ENCODE results near the gene EDNRA.

Gene EDNRA

DNA sequence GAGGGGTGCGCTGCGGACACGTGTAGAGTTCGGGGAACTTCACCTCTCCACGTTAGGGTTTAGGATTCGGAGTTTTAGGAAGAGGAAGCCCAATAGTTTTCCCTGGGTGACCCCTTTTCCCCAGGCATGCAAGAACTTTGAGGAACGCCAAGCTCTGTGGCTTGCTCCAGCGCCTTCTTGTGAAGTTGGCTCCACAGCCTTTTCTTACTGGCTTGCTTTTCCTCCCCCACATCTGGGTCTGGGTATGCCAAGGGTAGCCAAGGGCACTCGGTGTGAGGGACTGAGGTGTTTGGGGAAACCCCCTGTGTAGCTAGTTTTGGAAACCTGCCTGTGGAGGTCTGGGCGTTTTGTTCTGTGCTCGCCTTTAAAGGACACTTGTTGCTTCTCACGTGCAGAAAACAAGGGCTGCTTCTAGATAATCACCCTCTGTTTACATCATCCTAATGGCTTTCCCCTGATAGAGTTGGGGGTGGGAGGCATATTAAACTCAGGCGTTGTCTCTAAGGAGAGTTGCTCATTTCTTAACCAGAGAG, 746 bp downstream of the EDNRA start:
- Histone ChIP-seq H3K36me3 (ENCODE audit: insufficient read depth) (no peaks in the 10 kb centered on the region), H3K27ac (no peak overlapping the region), H3K4me2 (no peak overlapping the region), H3K79me2 (ENCODE audit: insufficient read depth, low read depth) (no peaks in the 10 kb centered on the region), H4K20me1 (ENCODE audit: insufficient read depth) (no peaks in the 10 kb centered on the region), H3K27me3 (ENCODE audit: insufficient read depth, low read depth) (no peaks in the 10 kb centered on the region), H3K4me1 (ENCODE audit: low read depth, poor library complexity, severe bottlenecking) (peaks cover 22% of the 10 kb centered on the region), H3K9ac (no peak overlapping the region), H3K4me3 (IDR thresholded peaks at IDR 0.05; ENCODE audit: insufficient read depth, low read depth, low read length) (no peak overlapping the region), H2AFZ (ENCODE audit: low read depth) (no peak overlapping the region)
- TF ChIP-seq, protein P1, sequence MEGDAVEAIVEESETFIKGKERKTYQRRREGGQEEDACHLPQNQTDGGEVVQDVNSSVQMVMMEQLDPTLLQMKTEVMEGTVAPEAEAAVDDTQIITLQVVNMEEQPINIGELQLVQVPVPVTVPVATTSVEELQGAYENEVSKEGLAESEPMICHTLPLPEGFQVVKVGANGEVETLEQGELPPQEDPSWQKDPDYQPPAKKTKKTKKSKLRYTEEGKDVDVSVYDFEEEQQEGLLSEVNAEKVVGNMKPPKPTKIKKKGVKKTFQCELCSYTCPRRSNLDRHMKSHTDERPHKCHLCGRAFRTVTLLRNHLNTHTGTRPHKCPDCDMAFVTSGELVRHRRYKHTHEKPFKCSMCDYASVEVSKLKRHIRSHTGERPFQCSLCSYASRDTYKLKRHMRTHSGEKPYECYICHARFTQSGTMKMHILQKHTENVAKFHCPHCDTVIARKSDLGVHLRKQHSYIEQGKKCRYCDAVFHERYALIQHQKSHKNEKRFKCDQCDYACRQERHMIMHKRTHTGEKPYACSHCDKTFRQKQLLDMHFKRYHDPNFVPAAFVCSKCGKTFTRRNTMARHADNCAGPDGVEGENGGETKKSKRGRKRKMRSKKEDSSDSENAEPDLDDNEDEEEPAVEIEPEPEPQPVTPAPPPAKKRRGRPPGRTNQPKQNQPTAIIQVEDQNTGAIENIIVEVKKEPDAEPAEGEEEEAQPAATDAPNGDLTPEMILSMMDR (conservative IDR thresholded peaks at IDR 0.05; ENCODE audit: low read depth, low read length), result no peak

DNA sequence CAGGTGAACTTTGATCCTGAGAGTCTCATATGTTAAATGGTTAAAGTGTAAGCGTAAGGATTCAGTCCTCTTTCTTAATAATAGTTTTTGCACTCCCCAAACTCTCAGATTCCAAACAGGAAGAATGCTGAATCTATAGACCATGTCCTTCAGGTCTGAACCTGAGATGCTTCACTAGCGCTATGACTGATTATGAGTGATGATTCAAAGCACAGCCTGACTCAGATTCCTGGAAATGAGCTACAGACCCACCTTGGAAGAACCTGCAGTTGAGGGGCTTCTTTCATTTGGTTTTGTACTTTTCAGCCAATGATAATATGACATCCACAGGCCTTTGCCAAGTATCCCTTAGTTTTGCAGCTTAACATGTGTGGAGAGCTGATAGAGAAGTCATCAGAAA, 1.4 kb downstream of the EDNRA start:
- Histone ChIP-seq H2AFZ (ENCODE audit: low read depth) (no peak overlapping the region), H3K4me2 (no peak overlapping the region), H4K20me1 (ENCODE audit: insufficient read depth) (no peaks in the 10 kb centered on the region), H3K27ac (no peak overlapping the region), H3K4me3 (IDR thresholded peaks at IDR 0.05; ENCODE audit: insufficient read depth, low read depth, low read length) (no peak overlapping the region), H3K9ac (no peak overlapping the region), H3K27me3 (ENCODE audit: insufficient read depth, low read depth) (no peaks in the 10 kb centered on the region), H3K36me3 (ENCODE audit: insufficient read depth) (no peaks in the 10 kb centered on the region), H3K79me2 (ENCODE audit: insufficient read depth, low read depth) (no peaks in the 10 kb centered on the region), H3K4me1 (ENCODE audit: low read depth, poor library complexity, severe bottlenecking) (peaks cover 16% of the 10 kb centered on the region)
- TF ChIP-seq, protein P1 (conservative IDR thresholded peaks at IDR 0.05; ENCODE audit: low read depth, low read length), result no peak

- no peaks in the 10 kb centered on the region for H4K20me1 ChIP-seq (ENCODE audit: insufficient read depth)
- no peaks in the 10 kb centered on the region for H3K27me3 ChIP-seq (ENCODE audit: insufficient read depth, low read depth)
- H3K79me2 ChIP-seq (ENCODE audit: insufficient read depth, low read depth), result no peaks in the 10 kb centered on the region
- no peak overlapping the region for H3K4me2 ChIP-seq
- H3K4me1 ChIP-seq (ENCODE audit: low read depth, poor library complexity, severe bottlenecking), result no peaks in the 10 kb centered on the region
- H3K4me3 ChIP-seq (IDR thresholded peaks at IDR 0.05; ENCODE audit: insufficient read depth, low read depth, low read length), result no peak overlapping the region
- no peaks in the 10 kb centered on the region for H3K36me3 ChIP-seq (ENCODE audit: insufficient read depth)
- no peak overlapping the region for H3K9ac ChIP-seq
- no peak overlapping the region for H2AFZ ChIP-seq (ENCODE audit: low read depth)
- no peak overlapping the region for H3K27ac ChIP-seq
- TF ChIP-seq, protein P1 (conservative IDR thresholded peaks at IDR 0.05; ENCODE audit: low read depth, low read length), result no peak
Observed at GRCh38 chr4:147485167-147485566, 4.3 kb downstream of the EDNRA start.

- no peaks in the 10 kb centered on the region for H3K36me3 ChIP-seq (ENCODE audit: insufficient read depth)
Observed at GRCh38 chr4:147487616-147488015, 6.7 kb downstream of the EDNRA start.

More at GRCh38 chr4:147487616-147488015, 6.7 kb downstream of the EDNRA start:
- TF ChIP-seq, protein P1 (conservative IDR thresholded peaks at IDR 0.05; ENCODE audit: low read depth, low read length), result no peak
- Histone ChIP-seq H4K20me1 (ENCODE audit: insufficient read depth) (no peaks in the 10 kb centered on the region), H3K4me2 (no peak overlapping the region), H2AFZ (ENCODE audit: low read depth) (no peak overlapping the region), H3K79me2 (ENCODE audit: insufficient read depth, low read depth) (no peaks in the 10 kb centered on the region), H3K4me1 (ENCODE audit: low read depth, poor library complexity, severe bottlenecking) (no peaks in the 10 kb centered on the region), H3K4me3 (IDR thresholded peaks at IDR 0.05; ENCODE audit: insufficient read depth, low read depth, low read length) (no peak overlapping the region), H3K9ac (no peak overlapping the region), H3K27ac (no peak overlapping the region), H3K27me3 (ENCODE audit: insufficient read depth, low read depth) (no peaks in the 10 kb centered on the region)

All from KMS-11 (cell line).